GM10266 (cell line): ENCODE data around the gene SUN2.

Source experiments
- DNase-seq: peaks from one replicate; pipeline ENCODE4 v3.0.0; 2012; ENCODE audit errors: extremely low spot score
- TF ChIP-seq, protein P1 (sequence below): IDR thresholded peaks from 2 replicates; pipeline ENCODE4 v1.5.1; 2012; ENCODE audit warnings: mild to moderate bottlenecking, low read depth; ENCODE audit not compliant: control insufficient read depth, insufficient read depth; ENCODE audit errors: missing control alignments

Gene SUN2

DNA sequence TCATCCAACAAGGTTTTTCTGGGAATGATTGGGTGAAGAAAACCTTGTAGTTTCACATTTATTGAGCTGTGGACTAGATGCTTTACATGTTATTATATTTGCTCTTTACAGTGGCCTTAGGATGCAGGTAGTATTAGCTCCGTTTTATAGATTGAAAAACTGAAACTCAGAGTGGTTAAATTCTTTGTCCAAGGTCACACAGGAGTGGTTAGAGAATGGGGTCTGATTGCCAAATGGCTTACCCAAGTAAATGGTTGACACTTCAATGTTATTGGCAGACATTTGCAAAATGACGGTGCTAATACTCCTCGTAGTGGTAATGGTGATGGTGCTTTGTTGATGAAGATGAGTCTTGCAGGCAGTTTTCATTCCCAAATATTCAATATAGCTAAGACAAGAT is 47.8 kb downstream of the SUN2 start:
- no peak for DNase-seq
- TF ChIP-seq, protein P1, sequence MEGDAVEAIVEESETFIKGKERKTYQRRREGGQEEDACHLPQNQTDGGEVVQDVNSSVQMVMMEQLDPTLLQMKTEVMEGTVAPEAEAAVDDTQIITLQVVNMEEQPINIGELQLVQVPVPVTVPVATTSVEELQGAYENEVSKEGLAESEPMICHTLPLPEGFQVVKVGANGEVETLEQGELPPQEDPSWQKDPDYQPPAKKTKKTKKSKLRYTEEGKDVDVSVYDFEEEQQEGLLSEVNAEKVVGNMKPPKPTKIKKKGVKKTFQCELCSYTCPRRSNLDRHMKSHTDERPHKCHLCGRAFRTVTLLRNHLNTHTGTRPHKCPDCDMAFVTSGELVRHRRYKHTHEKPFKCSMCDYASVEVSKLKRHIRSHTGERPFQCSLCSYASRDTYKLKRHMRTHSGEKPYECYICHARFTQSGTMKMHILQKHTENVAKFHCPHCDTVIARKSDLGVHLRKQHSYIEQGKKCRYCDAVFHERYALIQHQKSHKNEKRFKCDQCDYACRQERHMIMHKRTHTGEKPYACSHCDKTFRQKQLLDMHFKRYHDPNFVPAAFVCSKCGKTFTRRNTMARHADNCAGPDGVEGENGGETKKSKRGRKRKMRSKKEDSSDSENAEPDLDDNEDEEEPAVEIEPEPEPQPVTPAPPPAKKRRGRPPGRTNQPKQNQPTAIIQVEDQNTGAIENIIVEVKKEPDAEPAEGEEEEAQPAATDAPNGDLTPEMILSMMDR: no peak

DNA sequence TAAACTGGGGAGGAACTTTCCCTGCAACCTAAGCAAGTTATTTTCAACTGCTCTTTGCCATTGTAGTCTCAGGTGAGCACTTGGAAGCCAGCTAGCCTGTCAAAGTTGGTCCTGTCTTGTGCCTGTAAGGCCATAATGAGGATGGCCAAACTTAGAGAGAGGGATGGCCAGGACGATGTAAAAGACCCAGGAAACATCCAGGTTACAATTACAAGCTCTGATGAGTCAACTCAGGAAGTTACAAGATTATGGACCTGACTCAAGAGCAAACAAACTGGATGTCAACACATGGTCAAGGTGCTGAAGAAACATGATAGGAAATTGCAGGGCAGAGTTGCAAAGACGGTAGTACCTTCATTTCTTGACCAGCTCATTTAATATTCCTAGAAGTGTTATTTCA is 48.5 kb downstream of the SUN2 start:
- DNase-seq: no peak
- TF ChIP-seq, protein P1: no peak

DNA sequence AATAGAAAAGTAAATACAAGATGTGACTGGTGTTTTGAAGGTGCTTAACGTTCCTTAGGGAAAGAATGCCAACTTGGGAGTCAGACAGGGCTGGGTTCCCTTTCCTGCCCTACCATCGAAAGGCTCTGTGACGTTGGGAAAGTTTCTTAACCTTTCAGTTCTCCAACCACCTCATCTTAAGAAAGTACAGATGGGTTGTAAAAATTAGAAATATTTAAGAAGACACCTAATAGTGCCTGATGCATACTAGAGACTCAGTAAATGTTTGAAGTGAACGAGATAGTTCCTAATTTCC is 49.0 kb downstream of the SUN2 start:
- DNase-seq: no peak
- TF ChIP-seq, protein P1: no peak

DNA sequence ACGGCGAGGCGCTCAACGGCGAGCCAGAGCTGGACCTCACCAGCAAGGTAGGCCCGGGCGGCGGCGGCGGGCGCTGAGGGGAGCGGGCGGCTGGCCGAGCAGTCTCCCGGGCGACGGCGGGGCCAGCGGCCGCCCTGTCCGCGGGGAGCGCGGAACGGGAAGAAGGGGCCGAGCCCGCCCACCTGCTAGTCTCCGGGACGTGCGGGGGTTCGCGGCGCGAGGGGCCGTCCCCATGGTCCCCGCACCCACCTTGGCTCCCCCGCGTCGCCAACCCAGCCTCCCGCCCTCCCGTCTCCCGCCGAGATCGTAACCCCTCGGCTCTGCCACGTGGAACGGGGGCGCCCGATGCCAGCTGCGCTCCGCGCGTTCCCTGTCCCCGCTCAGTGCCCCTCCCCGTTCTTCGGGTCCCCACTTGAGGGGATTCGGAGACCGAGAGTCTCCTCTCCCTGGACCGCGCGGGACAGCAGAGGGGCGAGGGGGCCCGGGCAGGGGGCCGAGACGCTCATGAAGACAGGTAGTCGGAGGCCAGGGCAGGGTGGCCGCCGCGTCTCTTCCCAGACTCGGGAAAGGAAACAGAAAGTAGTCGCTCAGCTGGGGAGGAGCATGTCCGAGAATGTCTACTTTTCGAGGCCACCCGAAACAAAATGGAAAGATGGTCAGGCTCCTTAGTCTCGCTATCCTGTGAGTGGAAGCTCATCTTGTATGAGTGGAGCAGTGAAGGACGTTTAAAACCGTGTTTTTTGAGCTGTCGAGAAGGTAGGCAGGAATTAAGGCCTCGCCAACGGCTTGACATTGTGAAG is 49.5 kb downstream of the SUN2 start:
- DNase-seq: peak; percentile 38
- TF ChIP-seq, protein P1: no peak

DNA sequence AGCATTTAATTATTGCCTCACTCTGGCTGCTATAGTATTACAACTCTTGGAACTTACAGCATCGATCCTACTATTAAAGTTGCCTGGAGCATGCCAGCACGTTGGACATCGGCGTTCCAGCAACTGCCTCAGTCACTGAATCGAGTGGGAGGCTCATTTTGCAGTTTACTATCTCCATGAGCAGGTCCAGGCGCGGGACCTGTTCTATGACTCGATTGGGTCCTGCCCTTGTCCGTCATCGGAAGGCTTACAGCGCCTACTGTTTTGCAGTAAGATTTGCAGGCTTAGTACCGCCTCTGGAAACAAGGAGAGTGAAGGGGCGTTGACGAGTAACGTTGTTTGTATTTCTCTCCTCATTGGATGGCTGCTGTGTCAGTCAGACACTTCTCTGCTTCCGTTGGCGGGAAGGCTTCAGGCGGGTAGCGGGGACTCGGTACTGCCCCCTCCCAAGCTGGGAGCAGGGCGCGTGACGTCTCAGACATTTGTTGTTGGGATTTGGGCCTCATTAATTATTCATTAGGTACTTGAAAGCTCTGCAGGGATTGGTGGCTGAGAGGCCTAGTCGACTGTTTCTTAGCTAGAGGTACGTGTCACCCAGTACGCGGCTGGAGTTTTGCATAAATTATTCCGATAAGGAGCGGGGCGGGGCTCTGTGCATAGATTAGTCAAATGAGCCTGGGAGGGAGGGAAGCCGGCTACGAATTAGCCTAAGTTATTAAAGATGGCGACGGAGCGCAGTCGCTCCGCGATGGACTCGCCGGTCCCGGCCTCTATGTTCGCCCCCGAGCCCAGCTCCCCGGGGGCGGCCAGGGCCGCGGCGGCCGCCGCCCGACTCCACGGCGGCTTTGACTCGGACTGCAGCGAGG is 50.3 kb downstream of the SUN2 start, which contains the start of gene GTPBP1:
GTPBP1 (plus strand) TSS at position 710 of the 866 bp plus-strand sequence; CDS start at position 722, 12 bp downstream.
- peak; percentile 99 for DNase-seq
- TF ChIP-seq, protein P1: no peak

DNA sequence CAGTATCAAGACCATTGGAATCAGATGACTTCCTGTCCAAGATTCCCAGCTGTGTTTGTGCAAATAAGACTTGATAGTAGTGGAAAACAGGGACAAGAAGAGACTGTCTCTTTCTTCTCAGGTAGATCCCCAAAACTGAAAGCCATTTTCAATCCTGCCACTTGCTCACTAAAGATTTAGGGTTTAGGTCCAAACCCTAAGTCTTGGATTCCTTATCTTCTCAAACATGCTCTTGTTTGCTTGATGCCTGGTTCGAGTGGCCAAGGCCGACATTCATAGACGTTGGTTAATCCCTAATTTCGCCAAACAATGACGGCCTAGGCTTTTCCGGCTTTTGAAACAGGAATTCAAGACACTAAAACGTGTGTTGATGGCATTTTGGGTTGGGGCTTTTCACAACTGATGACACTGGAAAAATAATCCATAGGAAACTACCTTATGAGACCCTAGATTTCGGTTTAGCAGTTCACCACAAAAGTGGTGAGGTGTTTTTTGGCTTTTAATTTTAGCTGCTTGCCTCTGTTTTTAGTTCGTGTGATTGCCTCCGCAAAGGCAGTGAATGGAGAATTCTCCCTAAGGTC is 51.1 kb downstream of the SUN2 start:
- TF ChIP-seq, protein P1: no peak
- DNase-seq: no peak
